Uterus (tissue), 4 donors: Measurements from ENCODE around the gene LFNG. TPM values are rescaled to one million over a fixed set of nuclear protein-coding genes. Genes with fewer than 3 reads are reported as not detected.

Experiments
- DNase-seq, 2 donors: peaks; one replicate each; pipeline ENCODE4 v3.0.0-alpha.2; 2019 to 2020
- H3K27ac ChIP-seq, 2 donors: fragments of 200-600 bp; sonication (generic); 1 replicate in 1 of 2; 2 replicates in 1 of 2; pipeline ENCODE4 v1.5.1; 2016 to 2018
- H3K27me3 ChIP-seq, 2 donors: fragments of 200-600 bp; sonication (generic); one replicate each; pipeline ENCODE4 v1.5.1; 2018 to 2019; ENCODE audit warnings: control low read depth in 1 of 2
- H3K36me3 ChIP-seq, 2 donors: fragments of 200-600 bp; sonication (generic); one replicate each; pipeline ENCODE4 v1.5.1; 2019; ENCODE audit warnings: control low read depth in 1 of 2
- H3K4me1 ChIP-seq, 2 donors: fragments of 200-600 bp; sonication (generic); one replicate each; pipeline ENCODE4 v1.5.1; 2018 to 2019; ENCODE audit warnings: control low read depth in 1 of 2
- H3K4me3 ChIP-seq, 2 donors: fragments of 200-600 bp; sonication (generic); 1 replicate in 1 of 2; 2 replicates in 1 of 2; pipeline ENCODE4 v1.5.1; 2018 to 2019; ENCODE audit warnings: mild to moderate bottlenecking in 1 of 2
- H3K9me3 ChIP-seq, 2 donors: fragments of 200-600 bp; sonication (generic); one replicate each; pipeline ENCODE4 v1.5.1; 2019; ENCODE audit warnings: control low read depth in 1 of 2
- POLR2A ChIP-seq, 2 donors: fragments of 450-650 bp; IDR thresholded peaks; one replicate each; pipeline ENCODE4 v1.6.1; 2016; ENCODE audit warnings: antibody characterized with exemption in 2 of 2, mild to moderate bottlenecking in 1 of 2, moderate library complexity in 1 of 2
- intact Hi-C: fragments of 100-400 bp; cut with DNase I; formaldehyde crosslinking; loops from one replicate; pipeline ENCODE4 v1.15.1; 2023; ENCODE audit warnings: low total_unique reads
- total RNA-seq, 4 donors: library from RNA; depleted of rRNA in 3 of 4; stranded (reverse); fragments of >200 nt in 3 of 4; gene quantifications; one replicate each; pipeline versions ENCODE4 v1.1.0 to v1.2.4, GENCODE V29; 2014 to 2023
- TF ChIP-seq, protein P1 (sequence below), 4 experiments: fragments of 200-600 bp in 2 of 4; fragments of 450-650 bp in 2 of 4; sonication (generic) in 2 of 4; IDR thresholded peaks; one replicate each; pipeline ENCODE4 v1.5.1; 2016 to 2019; ENCODE audit warnings: antibody characterized with exemption in 4 of 4, mild to moderate bottlenecking in 2 of 4, moderate library complexity in 1 of 4
- donor health status: DM: yes; HTN: yes; CAD: no.

The LFNG gene
- total RNA-seq, 4 donors from 2014 or later, result 2.3 to 30.5 (median 26.5) TPM; not detected in 1

DNA sequence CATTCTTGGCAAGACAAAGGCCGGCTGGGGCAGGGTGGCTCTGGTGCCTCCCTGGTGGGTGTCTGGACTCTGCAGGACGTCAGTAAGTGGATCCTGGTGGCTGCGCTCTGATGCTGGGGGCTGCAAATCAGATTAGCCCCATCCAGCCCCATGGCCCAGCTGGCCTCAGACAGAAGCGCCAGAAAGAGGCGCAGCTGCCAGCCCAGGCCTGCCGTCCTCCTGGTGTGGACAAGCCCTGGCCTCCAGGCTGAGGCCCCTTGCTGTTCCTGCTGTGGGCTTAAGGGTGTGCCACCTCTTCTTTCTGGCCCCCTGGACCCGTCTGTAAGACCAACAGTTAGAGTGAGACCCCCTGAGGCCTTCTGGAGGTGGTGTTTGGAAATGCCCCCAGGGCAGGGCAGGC lies 5.9 kb upstream of the LFNG start:
- TF ChIP-seq, protein P1, sequence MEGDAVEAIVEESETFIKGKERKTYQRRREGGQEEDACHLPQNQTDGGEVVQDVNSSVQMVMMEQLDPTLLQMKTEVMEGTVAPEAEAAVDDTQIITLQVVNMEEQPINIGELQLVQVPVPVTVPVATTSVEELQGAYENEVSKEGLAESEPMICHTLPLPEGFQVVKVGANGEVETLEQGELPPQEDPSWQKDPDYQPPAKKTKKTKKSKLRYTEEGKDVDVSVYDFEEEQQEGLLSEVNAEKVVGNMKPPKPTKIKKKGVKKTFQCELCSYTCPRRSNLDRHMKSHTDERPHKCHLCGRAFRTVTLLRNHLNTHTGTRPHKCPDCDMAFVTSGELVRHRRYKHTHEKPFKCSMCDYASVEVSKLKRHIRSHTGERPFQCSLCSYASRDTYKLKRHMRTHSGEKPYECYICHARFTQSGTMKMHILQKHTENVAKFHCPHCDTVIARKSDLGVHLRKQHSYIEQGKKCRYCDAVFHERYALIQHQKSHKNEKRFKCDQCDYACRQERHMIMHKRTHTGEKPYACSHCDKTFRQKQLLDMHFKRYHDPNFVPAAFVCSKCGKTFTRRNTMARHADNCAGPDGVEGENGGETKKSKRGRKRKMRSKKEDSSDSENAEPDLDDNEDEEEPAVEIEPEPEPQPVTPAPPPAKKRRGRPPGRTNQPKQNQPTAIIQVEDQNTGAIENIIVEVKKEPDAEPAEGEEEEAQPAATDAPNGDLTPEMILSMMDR (IDR thresholded peaks at IDR 0.05), result no peak
- no peak for TF ChIP-seq POLR2A (IDR thresholded peaks at IDR 0.05)
- H3K4me1 ChIP-seq, result peaks cover 0 to 3% of the 10 kb centered on the region in 2 donors
- no peak overlapping the region for H3K4me3 ChIP-seq
- no peaks in the 10 kb centered on the region for H3K36me3 ChIP-seq
- no peaks in the 10 kb centered on the region for H3K27me3 ChIP-seq
- no peak overlapping the region for H3K27ac ChIP-seq
- intact Hi-C loops, result no loop called here
- no peaks in the 10 kb centered on the region for H3K9me3 ChIP-seq
- no peak for DNase-seq

DNA sequence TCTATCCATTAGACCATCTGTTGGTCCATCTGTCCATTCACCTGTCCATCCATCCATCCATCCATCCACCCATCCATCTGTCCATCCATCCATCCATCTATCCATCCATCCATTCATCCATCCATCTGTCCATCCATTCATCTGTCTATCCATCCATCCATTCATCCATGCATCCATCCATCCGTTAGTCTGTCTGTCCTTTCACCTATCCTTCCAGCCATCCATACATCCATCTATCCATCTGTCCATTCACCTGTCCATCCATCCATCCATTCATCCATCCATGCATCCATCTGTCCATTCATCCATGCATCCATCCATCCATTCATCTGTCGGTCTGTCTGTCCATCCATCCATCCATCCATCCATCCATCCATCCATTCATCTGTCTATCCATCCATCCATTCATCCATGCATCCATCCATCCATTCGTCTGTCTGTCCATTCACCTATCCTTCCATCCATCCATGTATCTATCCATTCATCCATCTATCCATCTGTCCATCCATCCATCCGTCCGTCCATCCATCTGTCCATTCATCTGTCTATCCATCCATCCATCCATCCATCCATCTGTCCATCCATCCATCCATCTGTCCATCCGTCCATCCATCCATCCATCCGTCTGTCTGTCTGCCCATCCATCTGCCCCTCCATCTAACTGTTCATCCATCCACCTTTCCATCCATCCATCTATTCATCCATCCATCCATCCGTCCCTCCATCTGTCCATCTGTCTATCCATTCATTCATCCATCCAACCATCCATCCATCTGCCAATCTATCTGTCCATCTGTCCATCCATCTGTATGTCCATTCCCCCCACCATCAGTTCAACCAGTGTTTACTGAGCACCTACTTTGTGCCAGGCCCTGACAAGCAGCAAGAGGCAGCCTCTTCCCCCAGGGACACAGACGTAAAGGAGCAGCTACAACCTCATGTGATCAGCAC lies 4.8 kb upstream of the LFNG start:
- Histone ChIP-seq H3K27me3 (no peaks in the 10 kb centered on the region), H3K4me3 (no peak overlapping the region), H3K9me3 (no peaks in the 10 kb centered on the region), H3K4me1 (peaks cover 0 to 10% of the 10 kb centered on the region in 2 donors), H3K36me3 (no peaks in the 10 kb centered on the region), H3K27ac (no peak overlapping the region)
- intact Hi-C loops, result no loop called here
- TF ChIP-seq, protein P1 (IDR thresholded peaks at IDR 0.05), result no peak
- TF ChIP-seq POLR2A (IDR thresholded peaks at IDR 0.05), result no peak
- DNase-seq, result no peak

DNA sequence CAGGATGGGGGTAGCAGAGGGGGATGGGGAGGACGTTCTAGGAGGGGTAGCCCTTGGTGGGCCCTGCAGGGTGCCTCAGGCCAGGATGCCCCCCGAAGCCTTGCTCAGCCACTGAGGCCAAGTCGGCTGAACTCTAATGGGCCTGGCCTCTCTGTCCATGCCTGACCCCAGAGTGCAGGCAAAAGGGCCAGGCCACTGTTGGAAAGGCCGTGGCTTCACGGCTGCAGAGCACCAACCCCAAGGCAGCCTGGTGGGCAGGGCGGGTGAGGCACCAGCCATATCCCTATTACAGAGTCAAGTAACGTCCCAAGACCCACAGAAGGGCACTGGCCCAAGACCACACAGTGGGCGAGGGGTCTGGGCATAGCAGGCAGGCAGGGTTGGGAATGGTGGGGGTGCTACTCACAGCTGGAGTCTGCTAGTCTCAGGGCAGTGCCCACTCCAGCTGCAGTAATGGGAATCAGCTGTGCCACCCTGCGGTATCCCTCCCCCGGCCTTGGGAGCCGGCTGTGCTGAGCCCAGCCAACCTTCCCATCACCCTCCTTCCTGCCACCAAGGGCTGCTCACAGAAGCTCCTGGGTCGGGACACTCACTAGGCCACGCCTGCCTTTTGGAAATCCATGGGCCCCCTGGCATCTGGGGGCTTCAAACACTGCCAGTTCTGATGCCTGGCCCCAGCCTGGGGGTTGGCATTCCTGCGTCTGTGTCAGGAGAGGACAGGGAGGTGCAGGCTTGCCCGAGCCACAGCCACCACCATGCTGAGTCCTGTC lies 4.0 kb upstream of the LFNG start:
- Histone ChIP-seq H3K4me3 (no peak overlapping the region), H3K9me3 (no peaks in the 10 kb centered on the region), H3K27ac (no peak overlapping the region), H3K4me1 (peaks cover 0 to 10% of the 10 kb centered on the region in 2 donors), H3K27me3 (no peaks in the 10 kb centered on the region), H3K36me3 (no peaks in the 10 kb centered on the region)
- intact Hi-C loops, result no loop called here
- DNase-seq, result no peak
- no peak for TF ChIP-seq POLR2A (IDR thresholded peaks at IDR 0.05)
- TF ChIP-seq, protein P1 (IDR thresholded peaks at IDR 0.05), result no peak

DNA sequence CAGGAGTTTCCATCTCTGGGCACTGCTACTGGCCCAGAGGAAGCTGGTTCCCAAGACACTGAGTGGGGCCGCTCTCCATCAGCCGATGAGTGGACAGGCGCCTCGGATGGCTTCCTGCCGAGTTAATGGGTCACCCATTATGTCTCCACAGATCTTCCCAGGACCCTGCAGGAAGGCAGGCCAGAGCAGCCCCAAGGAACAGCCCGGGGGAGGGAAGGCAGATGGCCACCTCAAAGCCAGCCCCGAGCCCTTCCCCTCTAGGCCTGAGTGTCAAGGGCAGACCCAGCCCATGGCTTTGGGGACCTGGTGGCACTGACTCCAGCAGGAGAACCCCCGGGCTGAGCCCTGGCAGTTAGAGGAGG lies 3.4 kb upstream of the LFNG start:
- intact Hi-C loops, result no loop called here
- Histone ChIP-seq H3K27ac (peak overlapping the region in 1 of 2 donors; percentile 22), H3K4me3 (no peak overlapping the region), H3K4me1 (peaks cover 0 to 10% of the 10 kb centered on the region in 2 donors), H3K36me3 (no peaks in the 10 kb centered on the region), H3K9me3 (no peaks in the 10 kb centered on the region), H3K27me3 (no peaks in the 10 kb centered on the region)
- TF ChIP-seq, protein P1 (IDR thresholded peaks at IDR 0.05), result no peak
- no peak for TF ChIP-seq POLR2A (IDR thresholded peaks at IDR 0.05)
- DNase-seq, result no peak

DNA sequence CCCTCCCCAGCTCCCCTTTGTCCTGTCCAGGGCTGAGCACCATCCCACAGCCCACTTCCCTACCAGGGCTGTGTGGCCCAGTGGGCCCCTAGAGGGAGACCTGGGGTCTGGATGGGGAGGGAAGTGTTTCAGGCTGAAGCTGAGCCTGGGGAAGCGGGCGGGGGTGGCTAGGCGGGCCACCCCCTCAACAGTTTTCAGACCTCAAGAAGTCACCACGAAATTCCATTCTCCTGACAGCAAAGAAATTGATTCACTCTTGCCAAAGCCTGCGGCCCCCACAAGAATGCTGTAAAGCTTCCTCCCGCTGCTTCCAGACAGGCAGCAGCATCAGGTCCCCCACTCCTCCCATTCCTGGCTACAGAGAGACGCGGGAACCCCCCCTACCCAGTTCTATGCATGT lies 2.5 kb upstream of the LFNG start:
- Histone ChIP-seq H3K4me3 (no peak overlapping the region), H3K27ac (peak overlapping the region; percentile 56 to 62), H3K36me3 (no peaks in the 10 kb centered on the region), H3K9me3 (no peaks in the 10 kb centered on the region), H3K27me3 (peaks cover 0 to 7% of the 10 kb centered on the region in 2 donors), H3K4me1 (peaks cover 0 to 10% of the 10 kb centered on the region in 2 donors)
- TF ChIP-seq, protein P1 (IDR thresholded peaks at IDR 0.05), result no peak
- no peak for TF ChIP-seq POLR2A (IDR thresholded peaks at IDR 0.05)
- DNase-seq, result no peak
- intact Hi-C loops, result no loop called here
